Stimulated activated memory B cell treated with anti-CD40 and anti-IgM and Interleukin-4, amounts not matched to agents 10 μg/mL and 1 μg/mL and 100 μg/mL, for 72 hours (primary cell): ENCODE results near the gene FANK1.
A peak's percentile ranks its signal among the peaks of the same experiment; 100 is the strongest.
"Not testable (repeated sequence)": the region's sequence is repeated elsewhere in the genome, so short reads cannot be mapped to it uniquely, and the experiment has no call there.

ENCODE experiments used
- ATAC-seq: fragments of 150-1000 bp; cut with Tn5 transposase; 2 replicates; pipeline ENCODE4 v1.10.0; 2021
- H3K27ac Mint-ChIP-seq: one replicate; pipeline ENCODE4 v1.8.0; 2022; ENCODE audit warnings: mild to moderate bottlenecking, mixed read lengths
- H3K27me3 Mint-ChIP-seq: one replicate; pipeline ENCODE4 v1.8.0; 2022; ENCODE audit warnings: mixed read lengths
- H3K36me3 Mint-ChIP-seq: one replicate; pipeline ENCODE4 v1.8.0; 2022; ENCODE audit warnings: mixed read lengths
- H3K4me1 Mint-ChIP-seq: one replicate; pipeline ENCODE4 v1.8.0; 2022; ENCODE audit warnings: mixed read lengths
- H3K4me3 Mint-ChIP-seq: one replicate; pipeline ENCODE4 v1.8.0; 2022; ENCODE audit warnings: mild to moderate bottlenecking, moderate library complexity, mixed read lengths
- H3K9me3 Mint-ChIP-seq: one replicate; pipeline ENCODE4 v1.8.0; 2022; ENCODE audit warnings: mixed read lengths

The FANK1 gene

DNA sequence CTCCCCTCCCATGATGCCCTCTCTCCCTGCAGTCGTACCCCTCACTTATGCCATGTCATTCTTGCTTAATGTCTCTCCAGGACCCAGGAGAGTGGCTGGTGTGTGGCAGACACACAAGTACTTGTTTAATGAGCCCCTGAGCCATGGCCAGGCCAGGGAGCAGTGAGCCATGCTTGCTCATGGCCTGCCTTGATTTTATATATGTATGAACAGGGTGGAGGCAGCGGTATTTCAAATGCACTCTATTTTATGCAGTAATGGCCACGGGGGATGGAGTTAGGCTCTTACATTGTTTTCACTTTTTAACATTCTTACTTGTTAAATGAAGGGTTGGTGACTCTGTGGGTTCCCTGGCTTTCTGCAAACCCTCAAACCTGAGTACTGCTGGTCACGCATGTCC lies 144.8 kb downstream of the FANK1 start:
- peak overlapping the region; percentile 98 for H3K27ac Mint-ChIP-seq
- H3K36me3 Mint-ChIP-seq, result peaks cover 6% of the 10 kb centered on the region
- H3K27me3 Mint-ChIP-seq, result no peaks in the 10 kb centered on the region
- H3K9me3 Mint-ChIP-seq, result peaks cover 4% of the 10 kb centered on the region
- ATAC-seq, result no peak
- peaks cover 72% of the 10 kb centered on the region for H3K4me1 Mint-ChIP-seq
- peak overlapping the region; percentile 21 for H3K4me3 Mint-ChIP-seq

DNA sequence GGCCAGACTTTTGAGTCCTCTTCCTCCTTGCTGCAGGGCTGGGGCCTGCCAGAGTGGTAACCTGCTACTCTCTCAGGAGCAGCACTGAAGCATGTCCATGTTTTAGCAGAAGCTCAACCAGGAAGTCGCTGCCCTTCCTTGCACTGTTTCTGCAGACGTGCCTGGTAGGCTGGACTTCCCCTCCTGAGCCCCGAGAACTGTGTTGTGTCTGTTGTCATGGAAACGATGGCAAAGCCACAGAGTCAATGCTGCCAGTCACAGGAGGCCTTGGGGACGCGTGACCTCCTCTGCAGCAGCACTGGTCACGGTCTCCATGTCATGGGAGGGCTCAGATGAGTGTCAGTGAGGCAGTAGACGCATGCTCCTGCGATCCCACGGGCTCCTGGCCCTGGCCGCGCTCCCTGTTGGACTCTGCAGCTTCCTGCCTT lies 145.5 kb downstream of the FANK1 start:
- Mint-ChIP-seq H3K36me3 (peaks cover 6% of the 10 kb centered on the region), H3K4me1 (peaks cover 65% of the 10 kb centered on the region), H3K9me3 (peaks cover 4% of the 10 kb centered on the region), H3K27me3 (no peaks in the 10 kb centered on the region), H3K4me3 (peak overlapping the region; percentile 75), H3K27ac (peak overlapping the region; percentile 98)
- ATAC-seq, result peak; percentile 98

GRCh38 chr10:126042354-126042753 lies 146.0 kb downstream of the FANK1 start:
- peaks cover 4% of the 10 kb centered on the region for H3K9me3 Mint-ChIP-seq
- peak overlapping the region; percentile 98 for H3K27ac Mint-ChIP-seq
- H3K4me3 Mint-ChIP-seq, result peak overlapping the region; percentile 75
- peaks cover 60% of the 10 kb centered on the region for H3K4me1 Mint-ChIP-seq
- peaks cover 6% of the 10 kb centered on the region for H3K36me3 Mint-ChIP-seq
- ATAC-seq, result peak; percentile 5
- no peaks in the 10 kb centered on the region for H3K27me3 Mint-ChIP-seq

DNA sequence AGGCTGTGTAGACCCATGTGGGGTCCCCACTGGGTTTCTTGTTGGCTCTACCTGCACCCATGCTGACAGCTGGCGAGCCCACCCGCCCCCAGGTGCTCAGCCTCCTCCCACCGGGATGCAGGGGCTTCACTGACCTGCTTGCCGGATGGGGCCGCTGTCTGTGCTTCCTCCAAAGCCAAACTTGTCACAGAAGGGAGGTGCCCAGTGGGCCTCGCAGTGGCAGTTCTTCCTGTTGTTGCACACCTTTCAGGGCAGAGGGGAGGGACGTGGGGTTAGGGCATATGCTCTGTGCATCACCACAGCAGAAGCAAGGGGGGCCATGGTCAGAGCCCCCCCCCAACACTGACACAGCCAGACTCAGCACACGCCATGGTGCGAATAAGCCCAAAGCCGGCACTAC lies 146.5 kb downstream of the FANK1 start:
- H3K4me1 Mint-ChIP-seq, result peaks cover 54% of the 10 kb centered on the region
- H3K27ac Mint-ChIP-seq, result peak overlapping the region; percentile 98
- H3K27me3 Mint-ChIP-seq, result no peaks in the 10 kb centered on the region
- ATAC-seq, result no peak
- H3K9me3 Mint-ChIP-seq, result peaks cover 4% of the 10 kb centered on the region
- no peak overlapping the region for H3K4me3 Mint-ChIP-seq
- peaks cover 6% of the 10 kb centered on the region for H3K36me3 Mint-ChIP-seq

DNA sequence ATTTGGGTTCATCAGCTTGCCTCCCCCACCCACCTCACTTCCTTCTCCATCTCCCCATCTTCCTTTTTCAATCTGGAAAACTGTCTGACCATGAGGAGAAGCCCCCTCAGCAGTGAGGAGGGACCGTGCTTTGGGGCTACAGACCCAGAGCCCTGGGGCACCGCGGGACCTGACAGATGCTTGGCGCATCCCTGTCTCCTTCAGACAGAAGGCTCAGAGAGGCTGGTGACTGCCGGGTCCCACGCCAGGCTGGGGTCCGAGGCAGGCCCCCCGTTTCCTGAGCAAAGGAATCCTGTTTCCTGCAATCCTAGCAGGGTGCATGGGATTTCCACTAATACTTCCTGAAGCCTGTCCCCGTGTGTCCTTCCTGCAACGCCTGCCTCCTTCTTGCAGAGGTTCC lies 147.0 kb downstream of the FANK1 start:
- no peak overlapping the region for H3K4me3 Mint-ChIP-seq
- H3K9me3 Mint-ChIP-seq, result peaks cover 4% of the 10 kb centered on the region
- peaks cover 49% of the 10 kb centered on the region for H3K4me1 Mint-ChIP-seq
- H3K36me3 Mint-ChIP-seq, result peaks cover 6% of the 10 kb centered on the region
- H3K27ac Mint-ChIP-seq, result peak overlapping the region; percentile 98
- no peaks in the 10 kb centered on the region for H3K27me3 Mint-ChIP-seq
- ATAC-seq, result no peak

DNA sequence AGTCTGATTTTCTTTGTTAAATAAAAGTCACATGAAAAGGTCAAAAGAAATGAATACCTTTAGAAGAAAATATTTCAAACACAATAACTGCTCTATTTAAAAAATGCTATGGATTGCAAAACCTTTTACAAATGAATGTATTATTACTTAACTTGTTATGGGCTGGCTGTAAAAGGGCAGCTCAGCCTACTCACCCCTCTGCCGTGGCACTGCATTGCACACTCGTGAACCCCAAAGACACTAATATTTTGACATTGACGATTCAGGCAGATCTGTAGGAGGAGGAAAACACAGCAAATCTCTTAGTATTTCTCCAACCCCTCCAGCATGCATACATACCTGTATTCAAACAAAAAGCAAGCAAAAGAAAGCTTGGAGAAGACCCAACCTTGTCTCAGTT lies 149.5 kb downstream of the FANK1 start:
- no peak overlapping the region for H3K4me3 Mint-ChIP-seq
- peaks cover 4% of the 10 kb centered on the region for H3K36me3 Mint-ChIP-seq
- H3K9me3 Mint-ChIP-seq, result peaks cover 3% of the 10 kb centered on the region
- H3K27me3 Mint-ChIP-seq, result peaks cover 6% of the 10 kb centered on the region
- H3K4me1 Mint-ChIP-seq, result peaks cover 25% of the 10 kb centered on the region
- H3K27ac Mint-ChIP-seq, result no peak overlapping the region
- ATAC-seq, result no peak

DNA sequence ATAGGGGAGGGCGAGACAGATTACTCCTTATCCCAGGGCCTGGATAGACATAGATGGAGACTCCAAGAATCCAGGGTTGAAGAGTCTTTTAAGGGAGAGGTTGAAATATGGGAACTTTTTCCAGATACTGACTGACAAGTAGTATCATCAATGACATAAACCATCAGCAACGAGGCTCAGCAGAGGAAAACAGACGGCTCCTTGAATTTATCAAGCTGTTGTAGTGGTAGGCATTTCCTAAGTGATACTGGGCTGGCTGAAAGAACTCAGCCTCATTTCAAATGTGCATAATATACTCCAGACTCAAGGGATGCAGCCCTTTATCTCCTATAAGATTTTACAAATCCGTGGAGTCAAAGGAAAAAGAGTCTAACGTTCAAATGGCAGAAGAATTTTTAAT lies 150.5 kb downstream of the FANK1 start:
- H3K4me3 Mint-ChIP-seq, result no peak overlapping the region
- H3K36me3 Mint-ChIP-seq, result no peaks in the 10 kb centered on the region
- H3K27ac Mint-ChIP-seq, result no peak overlapping the region
- H3K27me3 Mint-ChIP-seq, result peaks cover 16% of the 10 kb centered on the region
- H3K4me1 Mint-ChIP-seq, result peaks cover 16% of the 10 kb centered on the region
- no peaks in the 10 kb centered on the region for H3K9me3 Mint-ChIP-seq
- ATAC-seq, result no peak

- not testable (repeated sequence) for H3K27ac Mint-ChIP-seq, H3K36me3 Mint-ChIP-seq, H3K9me3 Mint-ChIP-seq, H3K4me1 Mint-ChIP-seq, H3K4me3 Mint-ChIP-seq, ATAC-seq
- H3K27me3 Mint-ChIP-seq, result peaks cover 16% of the 10 kb centered on the region
These were observed 151.4 kb downstream of the FANK1 start for GRCh38 chr10:126047749-126048148.

GRCh38 chr10:126049759-126050700 lies 153.7 kb downstream of the FANK1 start:
- Mint-ChIP-seq H3K27ac (peak overlapping the region; percentile 13), H3K36me3 (no peaks in the 10 kb centered on the region)
- no peak for ATAC-seq

GRCh38 chr10:126052171-126052570 lies 155.8 kb downstream of the FANK1 start:
- Mint-ChIP-seq H3K4me1 (no peaks in the 10 kb centered on the region), H3K9me3 (no peaks in the 10 kb centered on the region), H3K4me3 (no peak overlapping the region), H3K36me3 (no peaks in the 10 kb centered on the region), H3K27ac (no peak overlapping the region), H3K27me3 (peaks cover 16% of the 10 kb centered on the region)
- ATAC-seq, result no peak

More at GRCh38 chr10:126049759-126050700, 153.7 kb downstream of the FANK1 start:
- Mint-ChIP-seq H3K9me3 (no peaks in the 10 kb centered on the region), H3K27me3 (peaks cover 16% of the 10 kb centered on the region), H3K4me3 (no peak overlapping the region), H3K4me1 (no peaks in the 10 kb centered on the region)

- peaks cover 16% of the 10 kb centered on the region for H3K27me3 Mint-ChIP-seq
- ATAC-seq, result no peak
- no peaks in the 10 kb centered on the region for H3K4me1 Mint-ChIP-seq
- H3K36me3 Mint-ChIP-seq, result no peaks in the 10 kb centered on the region
- H3K27ac Mint-ChIP-seq, result no peak overlapping the region
- H3K4me3 Mint-ChIP-seq, result no peak overlapping the region
- no peaks in the 10 kb centered on the region for H3K9me3 Mint-ChIP-seq
These were observed 157.8 kb downstream of the FANK1 start for GRCh38 chr10:126054191-126054590.

DNA sequence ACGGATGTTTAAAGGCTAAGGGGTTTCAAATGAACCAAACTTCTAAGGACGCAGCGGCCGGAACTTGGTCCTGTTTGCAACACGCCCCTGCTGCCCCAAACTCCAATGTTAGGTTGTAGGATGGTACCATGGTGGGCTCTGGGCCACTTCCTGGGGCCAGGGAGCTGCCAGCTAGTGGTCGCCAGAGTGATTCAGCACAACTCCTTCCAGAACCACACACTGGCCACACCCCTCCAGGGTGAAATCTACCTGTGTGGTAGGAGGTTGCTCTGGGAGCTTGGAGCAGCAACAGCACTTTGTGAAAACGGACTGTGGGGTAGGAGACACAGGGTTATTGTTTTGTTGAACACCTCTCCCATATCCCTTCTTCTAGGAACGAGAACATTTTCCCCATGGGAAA lies 161.1 kb downstream of the FANK1 start:
- Mint-ChIP-seq H3K27ac (no peak overlapping the region), H3K36me3 (no peaks in the 10 kb centered on the region), H3K4me3 (no peak overlapping the region), H3K9me3 (no peaks in the 10 kb centered on the region), H3K27me3 (no peaks in the 10 kb centered on the region), H3K4me1 (no peaks in the 10 kb centered on the region)
- no peak for ATAC-seq

DNA sequence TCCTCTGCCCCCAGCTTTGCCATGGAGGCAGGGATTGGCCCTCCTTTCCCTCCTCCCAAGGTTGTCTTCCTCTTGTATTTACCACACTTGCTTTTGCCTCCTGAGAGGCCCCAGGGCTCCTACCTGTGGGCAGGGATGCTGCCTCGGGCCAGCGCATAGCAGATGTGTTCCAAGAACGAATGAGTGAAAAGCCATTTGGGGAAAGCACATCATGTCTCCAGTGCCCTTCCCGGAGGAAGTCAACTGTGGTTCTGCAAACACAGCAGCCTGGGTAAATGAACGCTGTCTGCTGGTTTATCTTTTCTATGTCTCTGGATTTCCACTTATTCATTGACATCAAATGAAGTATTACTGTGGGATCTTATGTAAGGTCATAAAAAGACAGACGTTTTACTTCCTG lies 161.7 kb downstream of the FANK1 start:
- no peak overlapping the region for H3K27ac Mint-ChIP-seq
- H3K4me1 Mint-ChIP-seq, result no peaks in the 10 kb centered on the region
- H3K9me3 Mint-ChIP-seq, result no peaks in the 10 kb centered on the region
- no peak overlapping the region for H3K4me3 Mint-ChIP-seq
- no peaks in the 10 kb centered on the region for H3K36me3 Mint-ChIP-seq
- no peak for ATAC-seq
- H3K27me3 Mint-ChIP-seq, result no peaks in the 10 kb centered on the region

DNA sequence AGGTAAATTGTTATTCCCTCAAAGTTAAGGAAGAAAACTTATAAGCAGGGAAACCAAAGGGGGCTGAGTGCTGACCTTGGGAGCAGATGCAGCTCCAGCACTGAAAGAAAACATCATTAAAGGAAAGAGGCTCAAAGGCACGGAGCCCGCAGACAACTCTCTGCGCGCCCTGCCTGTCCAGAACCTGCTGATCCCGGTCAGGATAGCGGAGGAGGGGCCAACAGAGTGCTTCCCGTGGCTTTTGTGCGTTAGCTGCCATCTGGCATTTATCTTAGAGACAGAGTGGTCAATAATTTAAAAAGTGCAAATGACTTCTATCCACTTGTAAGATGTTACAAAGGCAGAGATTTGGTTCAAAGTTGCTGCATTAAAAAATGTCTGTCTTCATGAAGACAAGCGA lies 162.1 kb downstream of the FANK1 start:
- H3K27ac Mint-ChIP-seq, result no peak overlapping the region
- H3K4me1 Mint-ChIP-seq, result no peaks in the 10 kb centered on the region
- no peak for ATAC-seq
- H3K4me3 Mint-ChIP-seq, result no peak overlapping the region
- H3K9me3 Mint-ChIP-seq, result no peaks in the 10 kb centered on the region
- no peaks in the 10 kb centered on the region for H3K36me3 Mint-ChIP-seq
- no peaks in the 10 kb centered on the region for H3K27me3 Mint-ChIP-seq
